GM19023 (cell line): ENCODE measurements around the gene CPN2.

Source experiments
- ATAC-seq: cut with Tn5 transposase; IDR thresholded peaks from one replicate; pipeline ENCODE4 v1.9.1; 2021; ENCODE audit warnings: mild to moderate bottlenecking, moderate library complexity; ENCODE audit not compliant: unreplicated experiment

CPN2 gene

DNA sequence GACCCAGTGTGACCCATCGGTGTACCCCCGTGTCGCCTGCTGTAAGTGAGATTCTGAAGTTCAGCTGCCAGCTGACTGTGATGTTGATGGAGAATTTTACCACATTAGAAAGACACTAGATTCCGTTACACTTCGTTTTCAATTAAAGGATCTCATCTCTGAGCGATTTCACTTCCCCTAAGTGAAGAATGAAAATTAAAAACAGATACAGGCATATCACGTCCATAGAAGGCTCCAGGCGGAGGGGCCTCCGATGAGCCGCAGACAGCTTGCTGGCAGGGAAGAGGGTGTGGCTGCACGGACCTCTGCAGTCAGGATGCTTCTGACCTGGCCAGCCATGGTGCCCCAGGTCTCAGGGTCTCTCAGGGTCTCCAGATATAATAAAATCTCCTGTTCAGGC lies 6.6 kb upstream of the CPN2 start:
- no peak for ATAC-seq

- no peak for ATAC-seq
Observed at GRCh38 chr3:194355379-194355778, 4.3 kb upstream of the CPN2 start.

GRCh38 chr3:194354315-194354714 lies 3.2 kb upstream of the CPN2 start:
- ATAC-seq: no peak

DNA sequence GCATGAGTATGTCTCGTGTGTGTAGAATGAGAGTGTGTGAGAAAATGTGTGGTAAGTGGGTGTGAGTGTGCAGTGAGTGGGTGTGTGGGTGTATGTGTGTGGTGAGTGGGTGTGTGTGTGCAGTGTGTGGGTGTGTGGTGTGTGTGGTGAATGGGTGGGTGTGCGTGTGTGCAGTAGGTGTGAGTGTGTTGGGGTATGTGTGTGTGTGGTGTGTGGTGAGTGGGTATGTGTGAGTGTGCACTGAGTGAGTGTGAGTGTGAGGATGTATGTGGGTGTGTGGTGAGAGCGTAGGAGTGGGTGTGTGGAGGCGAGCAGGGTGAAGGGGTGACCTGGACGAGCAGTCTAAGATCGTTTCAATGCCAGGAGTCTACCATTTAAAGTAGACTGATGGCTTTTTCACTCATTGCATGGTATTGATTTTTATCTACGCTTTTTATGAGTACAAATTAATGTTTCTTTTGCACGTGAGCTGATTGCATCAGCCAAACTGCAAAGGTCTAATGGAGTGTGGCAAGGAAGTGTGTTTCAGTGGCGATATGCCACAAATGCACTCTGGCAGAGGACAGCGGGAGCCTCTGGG lies 1.6 kb upstream of the CPN2 start:
- no peak for ATAC-seq

GRCh38 chr3:194351952-194352536 lies 916 bp upstream of the CPN2 start:
- ATAC-seq: no peak

DNA sequence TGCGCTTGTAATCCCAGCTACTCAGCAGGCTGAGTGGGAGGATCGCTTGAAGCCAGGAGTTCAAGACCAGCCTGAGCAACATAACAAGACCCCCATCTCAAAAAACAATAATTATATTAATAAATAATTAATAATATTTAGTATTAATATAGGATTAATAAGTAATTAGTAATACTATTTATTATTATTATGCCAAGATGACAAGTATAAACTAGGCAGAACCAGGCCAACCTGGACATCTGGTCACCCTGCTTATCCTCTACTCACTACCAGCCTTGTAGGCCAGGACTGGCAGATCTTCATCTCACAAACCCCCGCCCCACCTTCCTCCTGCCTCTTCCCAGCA lies 429 bp downstream of the CPN2 start:
- no peak for ATAC-seq

GRCh38 chr3:194348354-194348753 lies 2.8 kb downstream of the CPN2 start:
- no peak for ATAC-seq

DNA sequence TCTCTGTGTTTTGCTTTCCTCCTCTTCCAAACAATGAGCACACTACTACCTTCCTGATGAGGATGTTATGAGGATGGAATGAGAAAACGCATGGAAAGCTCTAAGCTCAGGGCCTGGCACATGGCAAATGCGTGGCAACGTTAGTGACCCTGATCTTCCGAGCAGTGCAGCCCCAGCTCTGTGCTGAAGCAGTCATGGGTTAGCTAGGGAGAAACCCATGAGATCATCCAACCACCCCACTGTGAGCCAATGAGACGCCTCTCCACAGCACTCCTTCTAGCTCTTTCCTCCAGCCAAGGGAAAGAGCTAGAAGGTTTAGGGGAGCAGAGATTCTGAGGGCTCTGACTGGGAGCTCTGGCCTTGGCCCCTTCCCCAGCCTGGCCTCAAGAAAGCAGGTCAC lies 4.5 kb downstream of the CPN2 start:
- ATAC-seq: no peak

DNA sequence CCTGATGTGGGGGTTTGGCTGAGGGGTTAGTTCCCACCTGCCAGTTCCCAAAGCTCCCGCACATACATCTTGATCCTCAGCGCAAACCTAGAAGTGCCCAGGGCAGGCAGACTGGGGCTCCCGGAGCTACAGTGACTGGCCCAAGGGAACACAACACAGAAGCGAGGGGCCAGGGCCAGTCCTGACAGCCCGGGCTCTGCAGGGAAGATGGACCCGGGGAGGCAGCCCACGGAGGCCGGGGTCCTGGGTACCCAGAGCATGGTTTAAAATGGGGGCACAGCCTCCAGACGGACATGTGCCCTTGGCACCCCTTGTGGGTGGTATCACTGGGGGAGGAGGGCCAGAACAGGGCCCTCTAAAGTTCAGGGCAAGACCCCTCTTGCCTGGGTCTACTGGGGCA lies 5.1 kb downstream of the CPN2 start:
- ATAC-seq: no peak

GRCh38 chr3:194344012-194344411 lies 7.1 kb downstream of the CPN2 start:
- peak; percentile 68 for ATAC-seq

GRCh38 chr3:194343561-194343893 lies 7.6 kb downstream of the CPN2 start:
- ATAC-seq: no peak

- no peak for ATAC-seq
Observed at GRCh38 chr3:194342861-194343560, 8.1 kb downstream of the CPN2 start.

- ATAC-seq: no peak
Observed at GRCh38 chr3:194340757-194341400, 10.2 kb downstream of the CPN2 start.

GRCh38 chr3:194339840-194340239 lies 11.3 kb downstream of the CPN2 start:
- no peak for ATAC-seq

DNA sequence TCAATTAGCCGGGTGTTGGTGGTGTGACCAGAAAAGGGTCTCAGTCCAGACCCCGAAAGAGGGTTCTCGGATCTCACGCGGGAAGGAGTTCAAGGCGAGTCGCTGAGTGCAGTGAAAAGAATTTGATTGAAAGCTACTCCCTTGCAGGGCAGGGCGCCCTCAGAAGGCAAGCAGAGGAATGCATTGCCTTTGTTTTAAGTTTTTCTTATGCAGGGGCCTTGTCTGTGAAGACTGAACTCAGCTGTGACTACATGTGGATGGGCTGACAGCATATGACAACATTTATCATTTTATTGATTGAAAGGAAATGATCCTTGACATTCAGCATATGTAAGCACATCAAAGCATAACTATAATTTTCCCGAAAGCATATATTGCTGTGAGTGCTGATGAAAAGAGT lies 11.8 kb downstream of the CPN2 start:
- no peak for ATAC-seq

- no peak for ATAC-seq
Observed at GRCh38 chr3:194337965-194338753, 13.0 kb downstream of the CPN2 start.

GRCh38 chr3:194336601-194337355 lies 14.3 kb downstream of the CPN2 start:
- ATAC-seq: no peak

DNA sequence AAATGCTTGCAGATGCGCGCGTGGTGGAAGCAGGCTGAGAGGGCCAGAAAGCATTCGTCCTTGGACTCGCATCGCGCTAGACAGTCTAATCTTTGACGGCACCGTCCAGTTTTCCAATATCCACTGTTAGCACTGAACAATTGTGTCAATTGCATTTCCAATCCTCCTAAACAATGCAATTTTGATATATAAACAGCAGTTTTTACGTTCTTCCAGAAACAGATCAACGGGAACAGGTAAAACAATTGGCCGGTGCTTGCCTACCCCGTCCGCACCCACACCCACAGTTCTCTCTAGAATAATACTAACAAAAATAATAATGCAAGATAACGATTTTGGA lies 17.2 kb downstream of the CPN2 start:
- ATAC-seq: no peak

- ATAC-seq: peak; percentile 87
Observed at GRCh38 chr3:194333212-194333980, 17.7 kb downstream of the CPN2 start.

DNA sequence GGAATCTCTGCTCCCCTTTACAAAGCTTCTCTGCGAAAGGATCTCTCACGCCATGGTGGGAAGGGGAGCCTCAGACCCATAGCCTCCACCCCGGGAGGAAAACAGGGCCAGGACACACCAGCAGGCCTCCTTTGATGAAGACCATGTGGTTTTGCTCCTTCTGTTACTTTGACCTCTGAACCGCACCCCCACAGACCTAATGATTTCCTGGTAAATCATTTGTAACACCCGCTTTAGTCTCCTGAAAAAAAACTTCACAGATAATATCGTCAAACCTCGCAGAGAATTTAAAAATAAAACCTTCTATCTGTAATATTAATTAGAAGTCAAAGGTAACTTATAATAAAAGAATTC lies 18.3 kb downstream of the CPN2 start:
- ATAC-seq: no peak
